GM20000 (cell line): Measurements from ENCODE around the gene KLF2.

Experiments used
- DNase-seq: peaks from one replicate; pipeline ENCODE4 v3.0.0; 2012; ENCODE audit warnings: low spot score
- TF ChIP-seq, protein P1 (sequence below): IDR thresholded peaks from 2 replicates; pipeline ENCODE4 v1.5.1; 2012; ENCODE audit warnings: mild to moderate bottlenecking, control low read depth; ENCODE audit errors: extremely low read depth, missing control alignments

KLF2 gene

DNA sequence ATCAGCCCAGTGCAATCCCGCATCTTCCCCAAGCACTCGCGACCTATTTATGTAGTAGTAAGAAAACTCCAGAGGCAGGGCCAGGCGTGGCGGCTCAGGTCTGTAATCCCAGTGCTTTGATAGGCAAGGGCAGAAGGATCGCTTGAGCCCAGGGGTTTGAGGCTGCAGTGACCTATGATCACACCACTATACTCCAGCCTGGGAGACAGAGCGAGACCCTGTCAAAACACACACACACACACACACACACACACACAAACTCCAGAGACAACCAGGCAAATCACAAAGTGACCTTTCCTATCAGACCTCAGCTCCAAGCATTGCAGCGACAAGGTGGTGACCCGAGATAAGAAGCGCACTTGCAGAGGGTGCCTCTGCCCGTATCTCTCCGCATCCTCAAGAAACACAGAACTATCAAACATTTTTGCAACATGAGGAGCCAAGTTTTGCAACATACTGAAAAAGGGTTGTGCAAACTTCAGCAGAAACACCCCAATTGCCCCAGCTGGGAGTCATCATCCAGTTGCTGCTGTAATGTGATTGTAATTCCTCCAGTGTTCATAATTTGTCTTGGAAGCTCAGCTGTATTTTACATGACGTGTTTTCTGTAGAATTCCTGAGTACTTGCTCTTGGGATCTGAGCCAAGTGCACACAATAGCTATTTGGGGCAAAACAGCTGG, 8.7 kb upstream of the KLF2 start:
- DNase-seq = no peak
- TF ChIP-seq, protein P1, sequence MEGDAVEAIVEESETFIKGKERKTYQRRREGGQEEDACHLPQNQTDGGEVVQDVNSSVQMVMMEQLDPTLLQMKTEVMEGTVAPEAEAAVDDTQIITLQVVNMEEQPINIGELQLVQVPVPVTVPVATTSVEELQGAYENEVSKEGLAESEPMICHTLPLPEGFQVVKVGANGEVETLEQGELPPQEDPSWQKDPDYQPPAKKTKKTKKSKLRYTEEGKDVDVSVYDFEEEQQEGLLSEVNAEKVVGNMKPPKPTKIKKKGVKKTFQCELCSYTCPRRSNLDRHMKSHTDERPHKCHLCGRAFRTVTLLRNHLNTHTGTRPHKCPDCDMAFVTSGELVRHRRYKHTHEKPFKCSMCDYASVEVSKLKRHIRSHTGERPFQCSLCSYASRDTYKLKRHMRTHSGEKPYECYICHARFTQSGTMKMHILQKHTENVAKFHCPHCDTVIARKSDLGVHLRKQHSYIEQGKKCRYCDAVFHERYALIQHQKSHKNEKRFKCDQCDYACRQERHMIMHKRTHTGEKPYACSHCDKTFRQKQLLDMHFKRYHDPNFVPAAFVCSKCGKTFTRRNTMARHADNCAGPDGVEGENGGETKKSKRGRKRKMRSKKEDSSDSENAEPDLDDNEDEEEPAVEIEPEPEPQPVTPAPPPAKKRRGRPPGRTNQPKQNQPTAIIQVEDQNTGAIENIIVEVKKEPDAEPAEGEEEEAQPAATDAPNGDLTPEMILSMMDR = no peak

DNA sequence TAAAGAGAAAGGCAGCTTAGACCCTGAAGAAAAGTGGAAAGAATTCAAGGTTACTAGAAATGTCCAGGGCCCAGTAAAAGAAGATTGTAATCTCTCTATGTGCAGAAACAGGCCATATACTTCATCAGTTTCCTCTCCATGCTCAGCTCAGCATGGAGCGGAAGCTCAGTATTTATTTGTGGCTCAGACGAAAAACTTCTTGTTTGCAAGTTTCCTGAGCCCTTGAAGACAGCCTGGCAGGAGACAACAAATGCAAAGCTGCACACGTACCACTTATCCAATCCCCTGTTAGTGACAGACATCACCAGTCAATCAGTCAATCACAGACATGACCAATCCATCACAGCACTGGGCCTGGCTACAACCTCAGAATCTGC, 8.1 kb upstream of the KLF2 start:
- no peak for DNase-seq
- TF ChIP-seq, protein P1 = no peak

DNA sequence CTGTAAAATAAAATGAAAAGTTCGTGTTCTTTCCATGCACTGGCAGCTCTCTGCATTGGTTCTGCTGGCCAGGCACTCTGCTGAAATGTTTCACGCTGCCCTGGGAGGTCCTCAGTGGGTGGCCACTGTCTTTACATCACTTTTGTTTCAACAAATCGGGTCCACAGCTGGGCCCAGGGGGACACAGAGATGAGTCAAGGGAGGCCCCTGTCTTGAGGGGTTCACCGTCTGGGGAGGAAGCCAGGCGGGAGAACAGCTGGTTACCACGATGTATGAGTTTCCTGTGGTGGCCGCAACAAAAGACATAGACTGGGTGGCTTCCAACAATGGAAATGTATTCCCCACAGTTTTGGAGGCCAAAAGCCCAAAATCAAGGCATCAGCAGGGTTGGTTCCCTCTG, 5.1 kb upstream of the KLF2 start:
- no peak for DNase-seq
- TF ChIP-seq, protein P1 = no peak

DNA sequence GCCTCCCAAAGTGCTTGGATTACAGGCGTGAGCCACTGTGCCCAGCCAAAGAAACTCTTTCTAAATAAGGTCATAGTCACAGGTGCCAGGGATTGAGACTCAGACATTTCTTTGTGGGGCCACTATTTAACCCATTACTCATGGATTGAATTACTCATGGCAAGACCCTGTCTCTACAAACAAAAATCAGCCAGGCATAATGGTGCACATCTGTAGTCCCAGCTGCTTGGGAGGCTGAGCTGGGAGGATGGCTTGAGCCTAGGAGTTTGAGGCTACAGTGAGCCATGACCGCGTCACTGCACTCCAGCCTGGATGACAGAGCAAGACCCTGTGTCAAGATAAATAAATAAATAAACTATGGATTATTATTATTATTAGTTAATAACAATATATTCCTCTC, 3.6 kb upstream of the KLF2 start:
- DNase-seq = no peak
- TF ChIP-seq, protein P1 = no peak

DNA sequence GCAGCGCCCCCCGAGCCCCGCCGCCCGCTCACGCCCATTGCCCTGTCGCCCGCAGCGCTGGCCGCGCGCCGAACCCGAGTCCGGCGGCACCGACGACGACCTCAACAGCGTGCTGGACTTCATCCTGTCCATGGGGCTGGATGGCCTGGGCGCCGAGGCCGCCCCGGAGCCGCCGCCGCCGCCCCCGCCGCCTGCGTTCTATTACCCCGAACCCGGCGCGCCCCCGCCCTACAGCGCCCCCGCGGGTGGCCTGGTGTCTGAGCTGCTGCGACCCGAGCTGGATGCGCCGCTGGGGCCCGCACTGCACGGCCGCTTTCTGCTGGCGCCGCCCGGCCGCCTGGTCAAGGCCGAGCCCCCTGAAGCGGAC, 518 bp downstream of the KLF2 start:
- TF ChIP-seq, protein P1 = peak; percentile 29

DNA sequence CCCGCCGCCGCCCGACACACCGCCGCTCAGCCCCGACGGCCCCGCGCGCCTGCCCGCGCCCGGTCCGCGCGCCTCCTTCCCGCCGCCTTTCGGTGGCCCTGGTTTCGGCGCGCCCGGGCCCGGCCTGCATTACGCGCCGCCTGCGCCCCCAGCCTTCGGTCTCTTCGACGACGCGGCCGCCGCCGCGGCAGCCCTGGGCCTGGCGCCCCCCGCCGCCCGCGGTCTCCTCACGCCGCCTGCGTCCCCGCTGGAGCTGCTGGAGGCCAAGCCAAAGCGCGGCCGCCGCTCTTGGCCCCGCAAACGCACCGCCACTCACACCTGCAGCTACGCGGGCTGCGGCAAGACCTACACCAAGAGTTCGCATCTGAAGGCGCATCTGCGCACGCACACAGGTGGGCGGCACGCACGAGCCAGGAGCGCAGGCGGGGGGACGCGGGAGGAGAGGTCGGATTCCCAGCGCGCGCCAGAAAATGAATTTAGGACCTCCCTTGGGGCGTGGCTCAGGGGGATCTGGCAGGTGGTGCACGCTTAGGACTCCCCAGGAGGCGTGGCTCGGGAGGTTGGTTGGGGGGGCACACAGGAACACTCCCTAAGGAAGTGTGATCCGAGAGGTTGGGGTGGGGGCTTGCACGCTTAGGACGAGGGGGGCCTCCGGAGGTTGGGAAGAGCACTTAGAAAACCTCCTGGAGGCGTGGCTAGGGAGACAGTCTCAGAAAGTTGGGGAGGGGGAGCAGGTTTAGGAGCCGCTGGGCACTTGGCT, 1.2 kb downstream of the KLF2 start:
- peak; percentile 55 for DNase-seq
- TF ChIP-seq, protein P1 = no peak

More for the DNA sequence above, 518 bp downstream of the KLF2 start:
- DNase-seq = peak; percentile 65

DNA sequence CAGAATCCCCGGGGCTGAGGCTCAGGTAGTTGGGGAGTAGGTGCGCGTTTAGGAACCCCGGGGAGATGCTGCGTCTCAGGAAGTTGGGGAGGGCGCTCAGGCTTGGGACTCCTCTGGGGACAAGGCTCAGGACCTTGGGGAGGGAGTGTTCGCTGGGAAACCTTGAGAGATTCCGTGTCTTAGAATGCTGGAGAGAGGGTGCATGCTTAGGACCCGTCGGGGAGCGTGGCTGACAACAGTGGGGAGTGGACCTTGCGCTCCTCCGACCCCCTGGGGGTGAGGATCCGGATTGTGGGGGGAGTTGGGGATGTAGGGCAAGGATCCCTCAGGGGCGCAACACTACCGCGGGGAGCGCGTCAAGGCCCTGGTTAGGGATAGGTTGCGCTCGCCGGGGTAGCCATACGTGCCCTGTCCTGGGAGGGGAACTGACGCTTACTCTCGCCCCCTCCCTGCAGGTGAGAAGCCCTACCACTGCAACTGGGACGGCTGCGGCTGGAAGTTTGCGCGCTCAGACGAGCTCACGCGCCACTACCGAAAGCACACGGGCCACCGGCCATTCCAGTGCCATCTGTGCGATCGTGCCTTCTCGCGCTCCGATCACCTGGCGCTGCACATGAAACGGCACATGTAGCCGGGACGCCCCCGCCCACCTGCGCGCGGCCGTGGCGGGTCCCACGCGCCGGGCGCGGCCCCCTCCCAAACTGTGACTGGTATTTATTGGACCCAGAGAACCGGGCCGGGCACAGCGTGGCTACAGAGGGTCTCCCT, 2.0 kb downstream of the KLF2 start:
- DNase-seq = peak; percentile 60
- TF ChIP-seq, protein P1 = no peak
